ENCODE data around the gene PLXNB2.

PLXNB2 gene

GRCh38 chr22:50256258-50256862 lies 51.1 kb downstream of the PLXNB2 start:
- no peak for TF ChIP-seq CTCF (IDR thresholded peaks at IDR 0.05; ENCODE audit: low read depth, low read length, poor library complexity, severe bottlenecking)
- TF ChIP-seq EZH2phosphoT487 (IDR thresholded peaks at IDR 0.05; ENCODE audit: borderline replicate concordance, low read length): no peak
- Histone ChIP-seq H3K79me2 (ENCODE audit: control insufficient read depth, low read length) (peaks cover 27% of the 10 kb centered on the region), H3K4me2 (ENCODE audit: low read length) (no peak overlapping the region), H3K4me1 (ENCODE audit: control insufficient read depth, low read length) (peaks cover 18% of the 10 kb centered on the region), H3K36me3 (ENCODE audit: control insufficient read depth, low read length) (peaks cover 48% of the 10 kb centered on the region), H3K9me3 (ENCODE audit: control insufficient read depth, insufficient read depth, low read length) (no peaks in the 10 kb centered on the region), H4K20me1 (ENCODE audit: control insufficient read depth, insufficient read depth, low read depth, low read length) (no peaks in the 10 kb centered on the region), H3K9me2 (replicated peaks; ENCODE audit: control insufficient read depth, low read length) (no peaks in the 10 kb centered on the region), H3F3A (ENCODE audit: control insufficient read depth, insufficient read depth) (peaks cover 7% of the 10 kb centered on the region), H3K27me3 (ENCODE audit: control insufficient read depth, low read length) (no peaks in the 10 kb centered on the region), H3K4me3 (ENCODE audit: low read length) (no peak overlapping the region), H3K27ac (ENCODE audit: low read depth, low read length) (no peak overlapping the region)

GRCh38 chr22:50255607-50256006 lies 51.8 kb downstream of the PLXNB2 start:
- H3K4me1 ChIP-seq (ENCODE audit: control insufficient read depth, low read length): peaks cover 19% of the 10 kb centered on the region
- no peaks in the 10 kb centered on the region for H4K20me1 ChIP-seq (ENCODE audit: control insufficient read depth, insufficient read depth, low read depth, low read length)
- H3F3A ChIP-seq (ENCODE audit: control insufficient read depth, insufficient read depth): peaks cover 7% of the 10 kb centered on the region
- H3K27ac ChIP-seq (ENCODE audit: low read depth, low read length): no peak overlapping the region
- H3K4me2 ChIP-seq (ENCODE audit: low read length): no peak overlapping the region
- no peaks in the 10 kb centered on the region for H3K9me2 ChIP-seq (replicated peaks; ENCODE audit: control insufficient read depth, low read length)
- peaks cover 25% of the 10 kb centered on the region for H3K79me2 ChIP-seq (ENCODE audit: control insufficient read depth, low read length)
- peaks cover 48% of the 10 kb centered on the region for H3K36me3 ChIP-seq (ENCODE audit: control insufficient read depth, low read length)
- no peak overlapping the region for H3K4me3 ChIP-seq (ENCODE audit: low read length)
- TF ChIP-seq CTCF (IDR thresholded peaks at IDR 0.05; ENCODE audit: low read depth, low read length, poor library complexity, severe bottlenecking) (no peak), EZH2phosphoT487 (IDR thresholded peaks at IDR 0.05; ENCODE audit: borderline replicate concordance, low read length) (no peak)
- no peaks in the 10 kb centered on the region for H3K27me3 ChIP-seq (ENCODE audit: control insufficient read depth, low read length)
- H3K9me3 ChIP-seq (ENCODE audit: control insufficient read depth, insufficient read depth, low read length): no peaks in the 10 kb centered on the region

- Histone ChIP-seq H3K36me3 (ENCODE audit: control insufficient read depth, low read length) (peaks cover 48% of the 10 kb centered on the region), H3K9me2 (replicated peaks; ENCODE audit: control insufficient read depth, low read length) (no peaks in the 10 kb centered on the region), H3K4me1 (ENCODE audit: control insufficient read depth, low read length) (peaks cover 18% of the 10 kb centered on the region), H3K27me3 (ENCODE audit: control insufficient read depth, low read length) (no peaks in the 10 kb centered on the region), H3K27ac (ENCODE audit: low read depth, low read length) (no peak overlapping the region), H4K20me1 (ENCODE audit: control insufficient read depth, insufficient read depth, low read depth, low read length) (0 out of 2 replicates have a peak, but pooled peaks cover under 1% of the 10 kb centered on the region), H3K9me3 (ENCODE audit: control insufficient read depth, insufficient read depth, low read length) (no peaks in the 10 kb centered on the region), H3K79me2 (ENCODE audit: control insufficient read depth, low read length) (peaks cover 25% of the 10 kb centered on the region), H3F3A (ENCODE audit: control insufficient read depth, insufficient read depth) (peaks cover 7% of the 10 kb centered on the region), H3K4me3 (ENCODE audit: low read length) (no peak overlapping the region), H3K4me2 (ENCODE audit: low read length) (no peak overlapping the region)
- no peak for TF ChIP-seq CTCF (IDR thresholded peaks at IDR 0.05; ENCODE audit: low read depth, low read length, poor library complexity, severe bottlenecking)
- TF ChIP-seq EZH2phosphoT487 (IDR thresholded peaks at IDR 0.05; ENCODE audit: borderline replicate concordance, low read length): no peak
Measured at GRCh38 chr22:50255099-50255498, 52.3 kb downstream of the PLXNB2 start.
